Stimulated activated CD8-positive, alpha-beta memory T cell treated with anti-CD3 and anti-CD28 coated beads, Interleukin-2, amount 100 ng/mL, for 48 hours (primary cell): ENCODE measurements around the gene SRGAP2B.
"Not testable (repeated sequence)": the region's sequence is repeated elsewhere in the genome, so short reads cannot be mapped to it uniquely, and the experiment has no call there.

ENCODE experiments used
- DNase-seq, 2 donors: peaks; one replicate each; pipeline ENCODE4 v3.0.0-alpha.2; 2020; ENCODE audit warnings: low read depth in 2 of 2

Gene SRGAP2B

DNA sequence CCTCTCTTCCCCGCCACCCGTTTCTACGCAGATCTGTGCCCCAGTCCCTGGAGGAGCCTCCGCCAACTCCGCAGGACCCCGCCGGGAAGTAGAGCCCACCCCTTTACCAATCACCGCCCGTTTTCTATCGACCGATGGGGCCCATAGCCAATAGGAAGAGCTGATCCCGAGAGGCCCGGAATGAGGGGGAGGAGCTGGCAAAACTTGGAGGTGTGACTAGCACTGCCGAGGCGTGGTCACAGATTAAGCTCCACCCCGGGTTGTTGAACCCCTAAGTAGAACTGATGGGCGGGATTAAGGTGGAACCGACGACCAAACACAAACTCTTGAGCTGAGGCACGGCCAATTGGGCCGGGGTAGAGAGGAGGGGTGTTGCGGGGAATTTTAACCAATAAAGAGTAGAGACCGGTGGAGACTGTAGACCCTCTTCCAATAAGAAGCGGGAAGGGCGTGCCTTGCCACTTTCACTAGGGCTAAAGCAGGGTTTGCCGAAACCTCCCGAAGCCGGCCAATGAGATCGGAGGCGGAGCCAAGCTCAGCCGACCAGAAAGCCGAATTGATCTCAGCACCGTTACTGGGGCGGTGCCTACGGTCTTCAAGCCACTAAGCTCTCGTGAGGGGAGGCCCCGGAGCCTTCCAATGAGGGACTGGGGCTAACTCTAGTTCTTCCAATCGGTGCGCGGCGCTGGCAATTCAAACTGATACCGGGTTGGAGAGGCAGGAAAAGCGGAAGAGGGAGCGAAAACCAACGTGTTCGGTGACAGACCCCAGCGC lies at the start of gene SRGAP2B, which contains the start of gene FAM72D:
TSS of gene SRGAP2B (minus strand) at position 45 of the 774 bp plus-strand sequence. CDS start 2,427 bp downstream, outside the sequence.
TSS of gene FAM72D (plus strand) at position 691 of the 774 bp plus-strand sequence. CDS start 874 bp downstream, outside the sequence.
- not testable (repeated sequence) for DNase-seq

DNA sequence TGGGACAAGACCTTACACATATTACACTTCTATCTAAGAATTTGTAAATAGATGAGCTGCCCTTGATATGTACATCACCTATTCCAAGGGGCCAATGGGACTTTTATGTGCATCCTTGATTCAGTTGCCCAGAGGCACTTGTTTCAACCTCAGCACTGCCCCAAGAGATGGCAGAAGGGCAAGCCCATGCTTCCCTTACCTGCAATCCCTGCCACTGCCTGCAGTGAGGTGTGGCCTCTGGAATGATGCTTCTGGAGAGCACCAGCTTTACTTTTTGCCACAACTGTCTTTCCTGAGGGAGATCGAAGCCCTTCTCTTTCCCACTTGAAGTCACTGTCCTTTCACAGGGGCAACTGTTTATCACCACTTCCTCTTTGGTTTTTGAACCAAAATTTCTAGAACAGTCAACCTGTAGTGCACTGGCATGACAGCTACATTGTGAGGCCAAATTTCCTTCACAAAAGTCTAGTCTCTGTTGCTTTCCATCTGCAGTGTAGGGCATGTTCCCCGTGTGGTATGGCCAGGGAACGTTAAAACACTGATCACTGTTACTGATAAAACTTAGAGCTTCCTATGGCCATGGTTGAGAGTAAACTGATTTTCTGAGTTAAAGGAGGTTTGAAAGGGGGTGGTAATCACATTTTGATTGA lies 49.3 kb upstream of the SRGAP2B start:
- DNase-seq = not testable (repeated sequence)

- DNase-seq = not testable (repeated sequence)
Observed at GRCh38 chr1:145140549-145140948, 45.4 kb upstream of the SRGAP2B start.

DNA sequence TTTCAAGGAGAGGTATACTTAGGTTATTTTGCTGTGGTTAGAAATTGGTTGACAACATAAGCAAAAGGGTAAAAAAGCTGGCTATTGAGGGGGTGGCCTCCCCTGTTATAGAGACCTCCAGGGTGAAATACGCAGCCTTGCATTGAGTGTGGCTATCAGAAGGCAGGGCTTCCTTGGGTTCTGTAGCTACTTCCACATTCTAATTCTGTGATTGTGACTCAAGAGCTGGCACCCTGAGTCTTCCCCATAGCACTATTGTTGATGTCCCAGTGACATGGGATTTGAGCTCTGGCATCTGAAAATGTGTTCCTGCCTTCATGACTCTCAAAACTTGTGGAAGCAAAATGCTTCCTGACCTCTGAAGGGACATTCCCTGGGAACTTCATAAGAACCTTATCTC lies 39.3 kb upstream of the SRGAP2B start:
- DNase-seq = not testable (repeated sequence)

GRCh38 chr1:145128697-145129469 lies 33.8 kb upstream of the SRGAP2B start:
- DNase-seq = not testable (repeated sequence)

DNA sequence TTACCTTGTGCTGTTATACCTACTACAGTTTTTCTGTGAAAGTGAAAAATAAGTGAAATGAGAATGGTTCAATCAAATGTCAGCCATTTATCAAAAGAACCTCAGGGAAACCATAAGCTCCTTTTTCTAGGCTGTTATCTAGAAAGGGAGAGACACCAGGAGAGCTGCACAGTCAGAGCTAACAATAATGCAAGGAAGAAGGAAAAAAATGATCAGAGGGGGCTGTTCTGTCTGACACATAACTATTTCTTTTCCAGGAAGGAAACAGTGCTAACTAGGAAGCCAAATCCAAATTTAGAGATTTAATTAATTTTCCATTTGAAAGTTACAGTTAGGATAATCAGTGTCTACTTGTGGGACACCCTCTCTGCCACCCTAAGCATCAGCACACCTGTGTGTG lies 32.0 kb upstream of the SRGAP2B start:
- DNase-seq = not testable (repeated sequence)

GRCh38 chr1:145125112-145125511 lies 30.0 kb upstream of the SRGAP2B start:
- not testable (repeated sequence) for DNase-seq

- DNase-seq = not testable (repeated sequence)
Observed at GRCh38 chr1:145123992-145124641, 29.0 kb upstream of the SRGAP2B start.

- DNase-seq = not testable (repeated sequence)
Observed at GRCh38 chr1:145123062-145123395, 27.9 kb upstream of the SRGAP2B start.

DNA sequence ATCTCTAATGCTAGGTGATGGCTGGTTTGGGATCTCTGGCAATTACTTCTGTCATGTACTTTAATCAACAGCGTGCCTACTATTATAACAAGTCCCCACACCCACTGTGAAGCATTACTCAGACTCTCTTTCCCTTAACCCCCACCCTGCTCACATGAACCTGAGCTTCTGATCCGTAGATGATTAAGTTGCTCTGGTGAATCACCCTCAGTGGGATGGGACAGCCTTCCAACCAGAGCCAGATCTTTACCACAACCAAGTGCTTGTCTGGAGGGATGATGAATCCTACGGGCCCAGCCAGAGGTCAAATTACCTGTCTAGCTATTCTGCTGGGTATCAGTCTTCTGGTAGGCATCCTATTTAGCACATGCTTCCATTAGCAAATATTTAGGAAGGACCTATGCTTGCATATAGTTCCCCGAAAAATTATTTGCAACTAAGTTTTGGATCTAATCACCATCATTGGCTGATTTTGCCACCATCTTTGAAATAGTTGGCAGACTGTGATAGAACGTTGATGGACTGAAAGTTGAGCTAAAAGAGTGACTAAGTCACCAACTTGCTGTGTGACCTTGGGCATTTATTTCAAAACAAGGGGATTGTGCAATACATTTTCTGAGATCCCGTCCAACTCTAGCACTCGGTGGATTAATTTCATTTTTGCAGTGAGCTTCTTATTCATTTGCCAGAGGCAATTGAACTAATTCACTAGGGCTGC lies 27.4 kb upstream of the SRGAP2B start:
- DNase-seq = not testable (repeated sequence)

- DNase-seq = not testable (repeated sequence)
Observed at GRCh38 chr1:145119842-145120241, 24.7 kb upstream of the SRGAP2B start.

- not testable (repeated sequence) for DNase-seq
Observed at GRCh38 chr1:145115587-145116493, 20.7 kb upstream of the SRGAP2B start.

- DNase-seq = not testable (repeated sequence)
Observed at GRCh38 chr1:145114560-145115057, 19.5 kb upstream of the SRGAP2B start.

DNA sequence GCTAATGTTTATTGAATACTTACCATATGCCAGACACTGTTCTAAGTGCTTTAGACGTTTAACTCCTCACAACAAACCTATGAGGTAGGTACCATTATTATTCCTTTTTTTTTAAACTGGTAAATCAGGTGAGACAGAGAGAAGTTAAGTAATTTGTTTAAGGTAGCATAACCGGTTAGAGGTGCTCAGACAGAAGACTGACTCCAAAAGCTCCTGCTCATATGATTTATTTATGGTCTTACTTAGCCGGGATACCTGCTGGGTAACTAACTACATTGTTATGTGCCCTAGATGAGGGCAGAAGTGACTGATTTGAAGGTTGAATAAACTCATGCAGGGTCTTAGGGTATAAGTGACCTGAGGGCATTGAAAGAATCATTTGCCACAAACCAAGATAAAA lies 17.6 kb upstream of the SRGAP2B start:
- not testable (repeated sequence) for DNase-seq

- not testable (repeated sequence) for DNase-seq
Observed at GRCh38 chr1:145111674-145112073, 16.5 kb upstream of the SRGAP2B start.

GRCh38 chr1:145103294-145103693 lies 8.2 kb upstream of the SRGAP2B start:
- not testable (repeated sequence) for DNase-seq

GRCh38 chr1:145101725-145102124 lies 6.6 kb upstream of the SRGAP2B start:
- DNase-seq = not testable (repeated sequence)

DNA sequence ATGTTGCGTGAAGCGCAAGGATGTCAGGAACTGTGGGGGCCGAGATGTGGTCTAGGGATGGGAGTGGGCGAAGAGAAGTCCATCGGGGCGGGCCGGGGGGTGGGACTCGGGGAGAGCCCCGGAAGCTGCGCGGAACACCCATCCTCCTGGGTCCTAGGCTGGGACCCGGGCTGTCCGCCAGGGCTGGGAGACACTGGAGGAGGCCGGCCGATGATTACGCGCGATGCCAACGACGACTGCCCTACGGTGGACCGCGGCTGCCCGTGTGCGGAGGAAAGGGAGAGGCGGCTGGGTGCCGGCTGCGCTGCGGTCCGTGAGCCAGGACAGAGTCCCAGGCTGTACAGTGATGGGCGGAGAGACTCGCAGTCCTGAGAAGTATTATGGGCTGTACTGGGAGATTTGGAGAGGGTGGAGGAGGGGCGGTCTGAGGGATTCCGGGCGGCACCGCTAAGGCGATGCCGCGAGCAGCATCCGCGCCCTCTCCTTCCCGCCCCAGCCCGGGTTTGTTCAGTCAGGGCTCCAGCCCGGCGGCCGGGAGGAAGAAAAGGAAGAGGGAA lies 395 bp downstream of the SRGAP2B start:
- not testable (repeated sequence) for DNase-seq

- DNase-seq = not testable (repeated sequence)
Observed at GRCh38 chr1:145093517-145094149, 1.5 kb downstream of the SRGAP2B start.
